Measurements from ENCODE around the gene MAP3K3. TPM values are rescaled to one million over a fixed set of nuclear protein-coding genes. Genes with fewer than 3 reads are reported as not detected.

MAP3K3 gene
- total and polyA plus RNA-seq, 2 donors (not counting 3 experiments of a cell fraction or from before 2014, with no cell fraction given) = 56.6 to 81.0 TPM

DNA sequence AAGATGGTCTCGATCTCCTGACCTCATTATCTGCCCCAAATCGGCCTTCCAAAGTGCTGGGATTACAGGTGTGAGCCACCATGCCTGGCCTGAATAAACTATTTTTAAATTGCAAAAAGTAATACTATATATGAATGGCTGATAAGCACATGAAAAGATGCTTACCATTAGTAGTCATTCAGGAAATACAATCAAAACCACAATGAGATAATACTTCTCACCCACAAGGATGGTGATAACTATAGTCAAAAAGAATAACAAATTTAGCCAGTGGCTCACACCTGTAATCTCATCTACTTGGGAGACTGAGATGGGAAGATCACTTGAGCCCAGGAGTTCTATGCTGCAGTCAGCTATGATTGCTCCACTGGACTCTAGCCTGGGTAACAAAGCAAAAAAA lies 23.9 kb upstream of the MAP3K3 start:
- dilution Hi-C loops (cut with MboI; ENCODE audit: extremely low pct_ligation_motif_present, low sequenced_read_pairs) (no loop called here), intact Hi-C loops (cut with micrococcal nuclease) (no loop called here)
- Histone ChIP-seq H3K79me2 (ENCODE audit: control insufficient read depth, insufficient read depth, low read length) (peaks cover 8% of the 10 kb centered on the region), H3K4me1 (ENCODE audit: control insufficient read depth, extremely low read depth, insufficient read depth, low read length) (peaks cover 25% of the 10 kb centered on the region), H3K36me3 (ENCODE audit: control insufficient read depth in 2 of 2, extremely low read depth in 1 of 2, insufficient read depth in 2 of 2, low read length in 2 of 2) (no peaks in the 10 kb centered on the region), H2AFZ (ENCODE audit: low read depth, low read length) (no peak overlapping the region), H3K9me1 (replicated peaks; ENCODE audit: control insufficient read depth, extremely low read depth, insufficient read depth, low read length) (no peaks in the 10 kb centered on the region), H4K20me1 (replicated peaks; ENCODE audit: control insufficient read depth, extremely low read depth, insufficient read depth, low read length) (no peaks in the 10 kb centered on the region), H3K4me3 (replicated peaks in 1 of 3; ENCODE audit: insufficient read depth in 1 of 3, low read depth in 1 of 3, low read length in 3 of 3) (no peak overlapping the region), H3K4me2 (ENCODE audit: insufficient read depth, low read length) (no peak overlapping the region), H3K9ac (replicated peaks; ENCODE audit: extremely low read depth, insufficient read depth, low read length) (no peak overlapping the region), H3K27me3 (ENCODE audit: control insufficient read depth in 2 of 2, insufficient read depth in 2 of 2, low read length in 2 of 2) (no peaks in the 10 kb centered on the region), H3K9me3 (replicated peaks; ENCODE audit: control insufficient read depth, insufficient read depth, low read length) (no peaks in the 10 kb centered on the region), H3K27ac (ENCODE audit: insufficient read depth, low read depth, low read length) (no peak overlapping the region)
- ChIA-PET CTCF (no interaction called here), POLR2A (no interaction called here)
- TF ChIP-seq POLR2AphosphoS5 (IDR thresholded peaks at IDR 0.05; ENCODE audit: insufficient read depth, low read depth, low read length) (no peak), GATA2 (IDR thresholded peaks at IDR 0.05; ENCODE audit: insufficient read depth, insufficient read length, low read depth, low read length) (peak; percentile 29)
- DNase-seq (ENCODE audit: low read depth, low spot score) = no peak
- no peak for FAIRE-seq
- no TSS peak for BruUV-seq (replicated peaks)

DNA sequence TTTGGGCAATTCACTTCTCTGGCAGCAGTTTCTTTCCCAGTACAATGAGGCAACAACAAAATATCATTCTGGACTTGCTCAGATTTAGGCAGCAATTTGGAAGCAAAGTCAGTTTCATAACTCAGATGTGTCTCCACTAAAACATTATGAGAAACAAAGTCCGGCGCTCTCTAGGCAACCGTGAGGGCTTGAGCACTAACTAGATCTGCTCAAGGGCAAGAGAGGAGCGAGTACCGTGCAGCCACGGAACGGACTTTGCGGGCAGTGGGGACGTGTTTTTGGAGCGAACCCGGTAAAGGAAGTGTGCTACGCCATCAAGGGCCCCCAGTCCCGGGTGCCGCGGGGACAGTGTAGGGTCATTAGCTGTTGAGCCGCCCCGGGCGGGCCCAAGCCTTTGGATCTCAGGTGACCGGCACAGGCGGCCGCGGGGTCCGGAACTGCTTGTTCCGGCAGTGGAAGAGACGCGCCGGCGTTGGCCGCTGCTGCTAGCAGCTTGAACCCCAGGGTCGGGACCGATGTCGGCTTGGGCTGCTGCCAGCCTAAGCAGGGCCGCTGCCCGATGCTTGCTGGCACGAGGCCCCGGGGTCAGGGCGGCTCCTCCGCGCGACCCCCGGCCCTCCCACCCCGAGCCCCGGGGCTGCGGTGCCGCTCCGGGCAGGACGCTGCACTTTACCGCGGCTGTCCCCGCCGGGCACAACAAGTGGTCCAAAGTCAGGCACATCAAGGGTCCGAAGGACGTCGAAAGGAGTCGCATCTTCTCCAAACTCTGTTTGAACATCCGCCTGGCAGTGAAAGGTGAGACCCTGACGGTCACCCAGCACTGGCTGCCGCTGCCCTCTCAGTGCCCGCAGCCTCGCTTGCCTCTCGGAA lies 21.4 kb upstream of the MAP3K3 start, which contains the start of gene TACO1:
TSS of gene TACO1 (plus strand) at position 327 of the 870 bp plus-strand sequence. CDS start at position 516, 189 bp downstream.
- no peaks in the 10 kb centered on the region for H3K27me3 ChIP-seq (ENCODE audit: control insufficient read depth in 2 of 2, insufficient read depth in 2 of 2, low read length in 2 of 2)
- H3K79me2 ChIP-seq (ENCODE audit: control insufficient read depth, insufficient read depth, low read length) = peaks cover 8% of the 10 kb centered on the region
- ChIA-PET POLR2A (interaction anchor here (1.3 kb wide), 1 partner anchor 74 kb away, joined by 3 read pairs; no protein-coding TSS in a partner anchor), CTCF (interaction anchor here (3.1 to 4.2 kb wide), 2 partner anchors 12 to 175 kb away, joined by 28 to 29 read pairs; no protein-coding TSS in a partner anchor)
- H4K20me1 ChIP-seq (replicated peaks; ENCODE audit: control insufficient read depth, extremely low read depth, insufficient read depth, low read length) = no peaks in the 10 kb centered on the region
- peak within 1 kb of the TSS; percentile 33 for H3K27ac ChIP-seq (ENCODE audit: insufficient read depth, low read depth, low read length)
- no peaks in the 10 kb centered on the region for H3K9me3 ChIP-seq (replicated peaks; ENCODE audit: control insufficient read depth, insufficient read depth, low read length)
- H3K9me1 ChIP-seq (replicated peaks; ENCODE audit: control insufficient read depth, extremely low read depth, insufficient read depth, low read length) = no peaks in the 10 kb centered on the region
- peak within 1 kb of the TSS; percentile 83 for H2AFZ ChIP-seq (ENCODE audit: low read depth, low read length)
- H3K4me1 ChIP-seq (ENCODE audit: control insufficient read depth, extremely low read depth, insufficient read depth, low read length) = peaks cover 25% of the 10 kb centered on the region
- peaks cover 4 to 11% of the 10 kb centered on the region in 2 experiments for H3K36me3 ChIP-seq (ENCODE audit: control insufficient read depth in 2 of 2, extremely low read depth in 1 of 2, insufficient read depth in 2 of 2, low read length in 2 of 2)
- DNase-seq (ENCODE audit: low read depth, low spot score) (peak; percentile 77), FAIRE-seq (peak; percentile 79)
- TF ChIP-seq, protein P1, sequence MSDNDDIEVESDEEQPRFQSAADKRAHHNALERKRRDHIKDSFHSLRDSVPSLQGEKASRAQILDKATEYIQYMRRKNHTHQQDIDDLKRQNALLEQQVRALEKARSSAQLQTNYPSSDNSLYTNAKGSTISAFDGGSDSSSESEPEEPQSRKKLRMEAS (IDR thresholded peaks at IDR 0.05; ENCODE audit: insufficient read depth, insufficient read length) = no peak
- TF ChIP-seq, protein P2, sequence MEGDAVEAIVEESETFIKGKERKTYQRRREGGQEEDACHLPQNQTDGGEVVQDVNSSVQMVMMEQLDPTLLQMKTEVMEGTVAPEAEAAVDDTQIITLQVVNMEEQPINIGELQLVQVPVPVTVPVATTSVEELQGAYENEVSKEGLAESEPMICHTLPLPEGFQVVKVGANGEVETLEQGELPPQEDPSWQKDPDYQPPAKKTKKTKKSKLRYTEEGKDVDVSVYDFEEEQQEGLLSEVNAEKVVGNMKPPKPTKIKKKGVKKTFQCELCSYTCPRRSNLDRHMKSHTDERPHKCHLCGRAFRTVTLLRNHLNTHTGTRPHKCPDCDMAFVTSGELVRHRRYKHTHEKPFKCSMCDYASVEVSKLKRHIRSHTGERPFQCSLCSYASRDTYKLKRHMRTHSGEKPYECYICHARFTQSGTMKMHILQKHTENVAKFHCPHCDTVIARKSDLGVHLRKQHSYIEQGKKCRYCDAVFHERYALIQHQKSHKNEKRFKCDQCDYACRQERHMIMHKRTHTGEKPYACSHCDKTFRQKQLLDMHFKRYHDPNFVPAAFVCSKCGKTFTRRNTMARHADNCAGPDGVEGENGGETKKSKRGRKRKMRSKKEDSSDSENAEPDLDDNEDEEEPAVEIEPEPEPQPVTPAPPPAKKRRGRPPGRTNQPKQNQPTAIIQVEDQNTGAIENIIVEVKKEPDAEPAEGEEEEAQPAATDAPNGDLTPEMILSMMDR (IDR thresholded peaks at IDR 0.05; ENCODE audit: extremely low read depth in 1 of 2, insufficient read depth in 1 of 2, low read depth in 1 of 2, low read length in 2 of 2) = no peak
- TF ChIP-seq POLR2AphosphoS5 (IDR thresholded peaks at IDR 0.05; ENCODE audit: insufficient read depth, low read depth, low read length) (peak; percentile 95), POLR2A (IDR thresholded peaks at IDR 0.05; ENCODE audit: low read depth, low read length) (peak; percentile 74)
- H3K9ac ChIP-seq (replicated peaks; ENCODE audit: extremely low read depth, insufficient read depth, low read length) = peak within 1 kb of the TSS; percentile 79
- dilution Hi-C loops (cut with MboI; ENCODE audit: extremely low pct_ligation_motif_present, low sequenced_read_pairs) = no loop called here
- H3K4me2 ChIP-seq (ENCODE audit: insufficient read depth, low read length) = peak within 1 kb of the TSS; percentile 95
- no TSS peak for BruUV-seq (replicated peaks)
- H3K4me3 ChIP-seq (replicated peaks in 1 of 3; ENCODE audit: insufficient read depth in 1 of 3, low read depth in 1 of 3, low read length in 3 of 3) = peak within 1 kb of the TSS; percentile 73 to 97 (median 81)
- intact Hi-C loops (cut with micrococcal nuclease) = loop anchor here (1.0 to 2.0 kb wide), 2 partner anchors 20 to 176 kb away; no protein-coding TSS in a partner anchor
